Stimulated activated CD8-positive, alpha-beta memory T cell treated with anti-CD3 and anti-CD28 coated beads, Interleukin-7, amount 100 ng/mL, for 24 hours (primary cell): ENCODE data around the gene STON1.
"Not testable (repeated sequence)": the region's sequence is repeated elsewhere in the genome, so short reads cannot be mapped to it uniquely, and the experiment has no call there.

Experiments
- DNase-seq: peaks from one replicate; pipeline ENCODE4 v3.0.0-alpha.2; 2020; ENCODE audit warnings: low read depth

Gene STON1

GRCh38 chr2:48569433-48569832, 39.5 kb downstream of the STON1 start:
- no peak for DNase-seq

- DNase-seq = no peak
These were observed 42.9 kb downstream of the STON1 start for GRCh38 chr2:48572816-48573215.

- no peak for DNase-seq
These were observed 44.7 kb downstream of the STON1 start for GRCh38 chr2:48574353-48575287.

GRCh38 chr2:48578313-48578712, 48.4 kb downstream of the STON1 start:
- DNase-seq = no peak

GRCh38 chr2:48583961-48584360, 54.0 kb downstream of the STON1 start:
- DNase-seq = no peak

- no peak for DNase-seq
These were observed 54.6 kb downstream of the STON1 start for GRCh38 chr2:48584551-48584950.

- DNase-seq = no peak
These were observed 56.5 kb downstream of the STON1 start for GRCh38 chr2:48586433-48586832.

GRCh38 chr2:48587560-48587959, 57.6 kb downstream of the STON1 start:
- no peak for DNase-seq

- DNase-seq = no peak
These were observed 58.0 kb downstream of the STON1 start for GRCh38 chr2:48587961-48588360.

- DNase-seq = no peak
These were observed 58.8 kb downstream of the STON1 start for GRCh38 chr2:48588745-48589144.

GRCh38 chr2:48589170-48589767, 59.3 kb downstream of the STON1 start:
- no peak for DNase-seq

- no peak for DNase-seq
These were observed 60.1 kb downstream of the STON1 start for GRCh38 chr2:48590017-48590416.

GRCh38 chr2:48592067-48592466, 62.1 kb downstream of the STON1 start:
- no peak for DNase-seq

GRCh38 chr2:48596751-48597150, 66.8 kb downstream of the STON1 start:
- DNase-seq = not testable (repeated sequence)

- DNase-seq = no peak
These were observed 67.5 kb downstream of the STON1 start for GRCh38 chr2:48597492-48597891.

GRCh38 chr2:48600204-48600813, 70.4 kb downstream of the STON1 start:
- no peak for DNase-seq

- DNase-seq = no peak
These were observed 71.0 kb downstream of the STON1 start for GRCh38 chr2:48600917-48601316.

GRCh38 chr2:48601349-48601748, 71.4 kb downstream of the STON1 start:
- no peak for DNase-seq

- no peak for DNase-seq
These were observed 75.7 kb downstream of the STON1 start for GRCh38 chr2:48605482-48606175.

- no peak for DNase-seq
These were observed 77.5 kb downstream of the STON1 start for GRCh38 chr2:48607307-48608014.

- no peak for DNase-seq
These were observed 83.3 kb downstream of the STON1 start for GRCh38 chr2:48613211-48613610.

GRCh38 chr2:48614581-48614980, 84.6 kb downstream of the STON1 start:
- DNase-seq = not testable (repeated sequence)
